ENCODE results near the gene SSB.
"Not testable (repeated sequence)": the region's sequence is repeated elsewhere in the genome, so short reads cannot be mapped to it uniquely, and the experiment has no call there.

The SSB gene

DNA sequence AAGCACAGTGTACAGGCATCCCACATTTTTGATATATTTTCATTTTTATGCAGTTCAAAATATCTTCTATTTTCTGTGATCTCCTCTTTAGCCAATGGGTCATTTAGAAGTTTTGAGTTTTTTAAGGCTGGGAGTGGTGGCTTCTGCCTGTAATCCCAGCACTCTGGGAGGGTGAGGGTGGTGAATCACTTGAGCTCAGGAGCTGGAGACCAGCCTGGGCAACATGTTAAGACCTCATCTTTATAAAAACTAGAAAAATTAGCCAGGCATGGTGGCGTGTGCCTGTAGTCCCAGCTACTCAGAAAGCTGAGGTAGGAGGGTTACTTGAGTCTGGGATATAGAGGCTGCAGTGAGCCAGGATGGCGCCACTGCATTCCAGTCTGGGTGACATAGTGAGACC lies 46.3 kb downstream of the SSB start:
- H3K27ac Mint-ChIP-seq: no peak overlapping the region
- peaks cover 37% of the 10 kb centered on the region for H3K9me3 Mint-ChIP-seq
- no peak for DNase-seq
- H3K36me3 Mint-ChIP-seq (ENCODE audit: low read depth): peaks cover 69% of the 10 kb centered on the region
- no peaks in the 10 kb centered on the region for H3K27me3 Mint-ChIP-seq (ENCODE audit: low read depth, poor library complexity)
- peaks cover 17% of the 10 kb centered on the region for H3K4me1 Mint-ChIP-seq
- H3K4me3 Mint-ChIP-seq: no peak overlapping the region
- TF ChIP-seq, protein P1, sequence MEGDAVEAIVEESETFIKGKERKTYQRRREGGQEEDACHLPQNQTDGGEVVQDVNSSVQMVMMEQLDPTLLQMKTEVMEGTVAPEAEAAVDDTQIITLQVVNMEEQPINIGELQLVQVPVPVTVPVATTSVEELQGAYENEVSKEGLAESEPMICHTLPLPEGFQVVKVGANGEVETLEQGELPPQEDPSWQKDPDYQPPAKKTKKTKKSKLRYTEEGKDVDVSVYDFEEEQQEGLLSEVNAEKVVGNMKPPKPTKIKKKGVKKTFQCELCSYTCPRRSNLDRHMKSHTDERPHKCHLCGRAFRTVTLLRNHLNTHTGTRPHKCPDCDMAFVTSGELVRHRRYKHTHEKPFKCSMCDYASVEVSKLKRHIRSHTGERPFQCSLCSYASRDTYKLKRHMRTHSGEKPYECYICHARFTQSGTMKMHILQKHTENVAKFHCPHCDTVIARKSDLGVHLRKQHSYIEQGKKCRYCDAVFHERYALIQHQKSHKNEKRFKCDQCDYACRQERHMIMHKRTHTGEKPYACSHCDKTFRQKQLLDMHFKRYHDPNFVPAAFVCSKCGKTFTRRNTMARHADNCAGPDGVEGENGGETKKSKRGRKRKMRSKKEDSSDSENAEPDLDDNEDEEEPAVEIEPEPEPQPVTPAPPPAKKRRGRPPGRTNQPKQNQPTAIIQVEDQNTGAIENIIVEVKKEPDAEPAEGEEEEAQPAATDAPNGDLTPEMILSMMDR (IDR thresholded peaks at IDR 0.05): no peak

DNA sequence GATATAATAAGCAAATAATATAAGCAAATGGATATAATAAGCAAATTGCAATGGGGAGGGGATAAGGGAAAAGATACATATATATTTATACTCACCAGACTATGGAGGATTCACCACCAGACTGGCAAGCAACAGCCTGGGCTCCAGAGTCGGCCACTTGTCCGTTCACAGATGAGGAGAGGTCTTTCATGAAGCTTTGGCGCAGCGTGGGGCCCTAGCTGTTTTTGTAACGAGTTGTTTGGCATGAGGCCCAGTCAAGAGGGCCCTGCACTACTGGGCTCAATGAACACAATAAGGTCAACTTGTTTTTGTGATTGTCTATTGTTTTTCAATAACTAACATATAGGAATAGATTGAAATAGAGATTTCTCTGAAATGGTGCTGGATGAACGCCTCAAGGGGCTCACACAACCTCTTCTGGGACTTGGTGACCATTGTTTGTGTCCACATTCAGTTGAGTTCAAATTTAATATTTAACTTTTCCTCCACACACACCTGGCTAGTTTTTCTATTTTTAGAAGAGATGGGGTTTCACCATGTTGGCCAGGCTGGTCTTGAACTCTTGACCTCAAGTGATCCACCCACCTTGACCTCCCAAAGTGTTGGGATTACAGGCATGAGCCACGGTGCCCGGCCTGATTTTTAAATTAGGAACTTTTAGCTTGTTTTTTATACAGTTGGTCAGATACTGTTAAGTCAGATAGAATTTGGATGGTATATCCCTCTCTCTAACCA lies 50.5 kb downstream of the SSB start:
- not testable (repeated sequence) for DNase-seq; H3K4me1 Mint-ChIP-seq; H3K27ac Mint-ChIP-seq; H3K4me3 Mint-ChIP-seq; H3K27me3 Mint-ChIP-seq (ENCODE audit: low read depth, poor library complexity)
- Mint-ChIP-seq H3K9me3 (peaks cover 22% of the 10 kb centered on the region), H3K36me3 (ENCODE audit: low read depth) (peaks cover 70% of the 10 kb centered on the region)

DNA sequence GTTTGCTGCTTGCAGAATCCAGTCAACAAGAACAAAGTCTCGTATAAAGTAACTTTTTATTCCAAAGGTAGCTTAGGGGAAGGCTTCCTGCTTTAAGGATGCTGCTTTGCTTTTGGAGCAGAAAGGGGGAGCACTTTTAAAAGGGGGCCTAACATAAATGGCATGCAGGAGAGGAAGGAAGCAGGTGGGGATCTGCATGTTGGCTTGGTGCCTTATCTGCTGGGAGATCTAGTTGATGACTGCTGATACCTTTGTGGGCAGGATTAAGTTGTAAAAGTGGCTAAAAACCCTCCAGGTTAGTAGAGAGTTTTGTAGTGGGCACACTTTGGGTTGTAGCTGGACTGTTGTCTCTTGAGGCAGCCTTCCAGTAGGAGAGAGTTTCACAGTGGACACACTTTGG lies 51.0 kb downstream of the SSB start:
- H3K27ac Mint-ChIP-seq: no peak overlapping the region
- TF ChIP-seq, protein P1 (IDR thresholded peaks at IDR 0.05): no peak
- DNase-seq: no peak
- H3K27me3 Mint-ChIP-seq (ENCODE audit: low read depth, poor library complexity): peaks cover 3% of the 10 kb centered on the region
- H3K4me3 Mint-ChIP-seq: no peak overlapping the region
- H3K4me1 Mint-ChIP-seq: no peaks in the 10 kb centered on the region
- peaks cover 28% of the 10 kb centered on the region for H3K9me3 Mint-ChIP-seq
- peaks cover 69% of the 10 kb centered on the region for H3K36me3 Mint-ChIP-seq (ENCODE audit: low read depth)

DNA sequence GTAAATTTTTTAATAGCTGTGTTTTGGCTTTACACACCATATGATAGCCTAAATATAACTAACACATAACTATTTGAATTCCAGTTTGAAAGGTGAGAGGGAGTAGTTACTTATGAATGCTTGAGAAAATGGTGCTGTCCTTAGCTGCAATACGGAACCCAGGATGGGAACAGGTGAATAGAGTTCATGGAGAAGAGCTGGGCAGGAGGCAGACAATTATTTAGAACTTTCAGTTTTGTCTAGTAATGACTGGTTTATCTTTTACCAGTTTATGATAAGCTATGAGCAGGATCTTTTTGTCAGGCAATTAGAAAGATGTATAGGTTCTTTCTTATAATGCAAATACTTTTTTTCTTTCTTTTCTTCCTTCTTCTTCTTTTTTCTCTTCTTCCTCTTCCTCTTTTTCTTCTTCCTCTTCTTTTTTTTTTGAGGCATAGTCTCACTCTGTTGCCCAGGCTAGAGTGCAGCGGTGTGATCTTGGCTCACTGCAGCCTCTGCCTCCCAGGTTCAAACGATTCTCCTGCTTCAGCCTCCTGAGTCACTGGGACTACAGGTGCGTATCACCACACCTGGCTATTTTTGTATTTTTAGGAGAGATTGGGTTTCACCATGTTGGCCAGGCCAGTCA lies 54.5 kb downstream of the SSB start:
- TF ChIP-seq, protein P1 (IDR thresholded peaks at IDR 0.05): no peak
- Mint-ChIP-seq H3K4me3 (no peak overlapping the region), H3K36me3 (ENCODE audit: low read depth) (peaks cover 65% of the 10 kb centered on the region), H3K9me3 (peaks cover 52% of the 10 kb centered on the region), H3K27me3 (ENCODE audit: low read depth, poor library complexity) (peaks cover 3% of the 10 kb centered on the region), H3K4me1 (no peaks in the 10 kb centered on the region), H3K27ac (peak overlapping the region; percentile 43)
- no peak for DNase-seq

DNA sequence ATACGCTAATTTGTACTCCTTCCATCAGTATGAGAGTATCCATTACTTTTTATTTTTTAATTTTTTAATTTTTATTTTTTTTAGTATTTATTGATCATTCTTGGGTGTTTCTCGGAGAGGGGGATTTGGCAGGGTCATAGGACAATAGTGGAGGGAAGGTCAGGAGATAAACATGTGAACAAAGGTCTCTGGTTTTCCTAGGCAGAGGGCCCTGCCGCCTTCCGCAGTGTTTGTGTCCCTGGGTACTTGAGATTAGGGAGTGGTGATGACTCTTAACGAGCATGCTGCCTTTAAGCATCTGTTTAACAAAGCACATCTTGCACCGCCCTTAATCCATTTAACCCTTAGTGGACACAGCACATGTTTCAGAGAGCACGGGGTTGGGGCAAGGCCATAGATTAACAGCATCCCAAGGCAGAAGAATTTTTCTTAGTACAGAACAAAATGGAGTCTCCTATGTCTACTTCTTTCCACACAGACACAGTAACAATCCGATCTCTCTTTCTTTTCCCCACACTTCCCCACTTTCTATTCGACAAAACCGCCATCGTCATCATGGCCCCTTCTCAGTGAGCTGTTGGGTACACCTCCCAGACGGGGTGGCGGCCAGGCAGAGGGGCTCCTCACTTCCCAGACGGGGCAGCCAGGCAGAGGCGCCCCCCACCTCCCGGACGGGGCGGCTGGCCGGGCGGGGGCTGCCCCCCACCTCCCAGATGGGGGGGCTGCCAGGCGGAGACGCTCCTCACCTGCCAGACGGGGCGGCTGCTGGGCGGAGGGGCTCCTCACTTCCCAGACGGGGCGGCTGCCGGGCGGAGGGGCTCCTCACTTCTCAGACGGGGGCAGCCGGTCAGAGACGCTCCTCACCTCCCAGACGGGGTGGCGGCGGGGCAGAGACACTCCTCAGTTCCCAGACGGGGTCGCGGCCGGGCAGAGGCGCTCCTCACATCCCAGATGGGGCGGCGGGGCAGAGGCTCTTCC lies 56.9 kb downstream of the SSB start:
- not testable (repeated sequence) for H3K27me3 Mint-ChIP-seq (ENCODE audit: low read depth, poor library complexity); H3K27ac Mint-ChIP-seq; H3K4me3 Mint-ChIP-seq; DNase-seq; H3K4me1 Mint-ChIP-seq
- peaks cover 64% of the 10 kb centered on the region for H3K36me3 Mint-ChIP-seq (ENCODE audit: low read depth)
- peaks cover 62% of the 10 kb centered on the region for H3K9me3 Mint-ChIP-seq

DNA sequence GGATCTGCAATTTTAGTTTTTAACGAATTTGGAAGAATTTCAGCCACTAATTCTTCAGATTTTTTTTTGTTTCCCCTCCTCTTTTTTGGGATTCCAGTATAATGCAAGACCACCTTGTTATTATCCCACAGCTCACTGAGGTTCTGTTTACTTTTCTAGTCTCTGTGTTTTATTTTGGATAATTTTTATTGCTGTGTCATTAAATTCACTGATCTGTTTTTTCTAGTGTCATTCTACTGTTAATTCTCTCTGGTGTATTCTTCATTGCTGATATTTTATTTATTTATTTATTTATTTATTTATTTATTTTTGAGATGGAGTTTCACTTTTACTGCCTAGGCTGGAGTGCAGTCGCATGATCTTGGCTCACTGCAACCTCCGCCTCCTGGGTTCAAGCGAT lies 60.8 kb downstream of the SSB start:
- DNase-seq: no peak
- Mint-ChIP-seq H3K27ac (no peak overlapping the region), H3K36me3 (ENCODE audit: low read depth) (peaks cover 60% of the 10 kb centered on the region), H3K27me3 (ENCODE audit: low read depth, poor library complexity) (no peaks in the 10 kb centered on the region), H3K9me3 (peaks cover 55% of the 10 kb centered on the region), H3K4me3 (no peak overlapping the region), H3K4me1 (no peaks in the 10 kb centered on the region)
- TF ChIP-seq, protein P1 (IDR thresholded peaks at IDR 0.05): no peak

All from nephron progenitor cell (in vitro differentiated cells).